Measurements from ENCODE around the gene SMCHD1.
"Not testable (repeated sequence)": the region's sequence is repeated elsewhere in the genome, so short reads cannot be mapped to it uniquely, and the experiment has no call there.

Gene SMCHD1

GRCh38 chr18:2657788-2658458 lies 2.4 kb downstream of the SMCHD1 start:
- DNase-seq (ENCODE audit: low read depth), result no peak

GRCh38 chr18:2660849-2661248 lies 5.3 kb downstream of the SMCHD1 start:
- DNase-seq (ENCODE audit: low read depth), result not testable (repeated sequence)

- not testable (repeated sequence) for DNase-seq (ENCODE audit: low read depth)
These were observed 6.8 kb downstream of the SMCHD1 start for GRCh38 chr18:2662288-2662687.

- DNase-seq (ENCODE audit: low read depth), result no peak
These were observed 7.5 kb downstream of the SMCHD1 start for GRCh38 chr18:2662990-2663389.

GRCh38 chr18:2672410-2672809 lies 16.9 kb downstream of the SMCHD1 start:
- no peak for DNase-seq (ENCODE audit: low read depth)

GRCh38 chr18:2672872-2673271 lies 17.3 kb downstream of the SMCHD1 start:
- DNase-seq (ENCODE audit: low read depth), result no peak

GRCh38 chr18:2678933-2679332 lies 23.4 kb downstream of the SMCHD1 start:
- DNase-seq (ENCODE audit: low read depth), result not testable (repeated sequence)

- DNase-seq (ENCODE audit: low read depth), result no peak
These were observed 24.8 kb downstream of the SMCHD1 start for GRCh38 chr18:2680216-2680792.

GRCh38 chr18:2681993-2682603 lies 26.6 kb downstream of the SMCHD1 start:
- no peak for DNase-seq (ENCODE audit: low read depth)

GRCh38 chr18:2683055-2683454 lies 27.5 kb downstream of the SMCHD1 start:
- no peak for DNase-seq (ENCODE audit: low read depth)

GRCh38 chr18:2686349-2686968 lies 30.9 kb downstream of the SMCHD1 start:
- no peak for DNase-seq (ENCODE audit: low read depth)

- no peak for DNase-seq (ENCODE audit: low read depth)
These were observed 32.0 kb downstream of the SMCHD1 start for GRCh38 chr18:2687390-2688001.

GRCh38 chr18:2692508-2692907 lies 37.0 kb downstream of the SMCHD1 start:
- DNase-seq (ENCODE audit: low read depth), result no peak

GRCh38 chr18:2697184-2697583 lies 41.7 kb downstream of the SMCHD1 start:
- no peak for DNase-seq (ENCODE audit: low read depth)

GRCh38 chr18:2699001-2699400 lies 43.5 kb downstream of the SMCHD1 start:
- DNase-seq (ENCODE audit: low read depth), result no peak

- DNase-seq (ENCODE audit: low read depth), result no peak
These were observed 49.0 kb downstream of the SMCHD1 start for GRCh38 chr18:2704541-2704940.

- no peak for DNase-seq (ENCODE audit: low read depth)
These were observed 51.4 kb downstream of the SMCHD1 start for GRCh38 chr18:2706903-2707302.

- no peak for DNase-seq (ENCODE audit: low read depth)
These were observed 52.1 kb downstream of the SMCHD1 start for GRCh38 chr18:2707551-2708168.

- no peak for DNase-seq (ENCODE audit: low read depth)
These were observed 53.8 kb downstream of the SMCHD1 start for GRCh38 chr18:2709316-2709715.

- no peak for DNase-seq (ENCODE audit: low read depth)
These were observed 58.6 kb downstream of the SMCHD1 start for GRCh38 chr18:2714140-2714539.

GRCh38 chr18:2715990-2716389 lies 60.5 kb downstream of the SMCHD1 start:
- no peak for DNase-seq (ENCODE audit: low read depth)
